SU-DHL-6 (cell line): Measurements from ENCODE around the gene IFRD2.
"Not testable (repeated sequence)": the region's sequence is repeated elsewhere in the genome, so short reads cannot be mapped to it uniquely, and the experiment has no call there.

Experiments
- H2AFZ ChIP-seq: fragments of 200-600 bp; sonication (generic); 2 replicates; pipeline ENCODE4 v1.6.1; 2014; ENCODE audit warnings: low read depth, mild to moderate bottlenecking, moderate library complexity, mixed read lengths, antibody characterized with exemption, low read length; ENCODE audit not compliant: severe bottlenecking
- H3F3A ChIP-seq: fragments of 200-600 bp; shearing (Covaris generic); 2 replicates; pipeline ENCODE4 v1.6.0; 2016; ENCODE audit warnings: antibody characterized with exemption, mild to moderate bottlenecking; ENCODE audit not compliant: insufficient read depth
- H3K27ac ChIP-seq: fragments of 200-600 bp; sonication (generic); 2 replicates; pipeline ENCODE4 v1.5.1; 2016; ENCODE audit warnings: low read depth, mild to moderate bottlenecking, low read length, moderate library complexity, mixed read lengths
- H3K27me3 ChIP-seq: fragments of 200-600 bp; sonication (generic), shearing (Covaris generic); 2 replicates; pipeline ENCODE4 v1.6.0; 2014; ENCODE audit warnings: mild to moderate bottlenecking, low read length
- H3K36me3 ChIP-seq: fragments of 200-600 bp; sonication (generic); 2 replicates; pipeline ENCODE4 v1.6.1; 2014; ENCODE audit warnings: mild to moderate bottlenecking, low read length, mixed read lengths
- H3K4me2 ChIP-seq: fragments of 300-600, 200-600 bp; shearing (Covaris generic), sonication (generic); 2 replicates; pipeline ENCODE4 v1.6.0; 2014; ENCODE audit warnings: low read length, low read depth, mild to moderate bottlenecking; ENCODE audit not compliant: poor library complexity, severe bottlenecking
- H3K4me3 ChIP-seq: fragments of 200-600 bp; sonication (generic); 2 replicates; pipeline ENCODE4 v1.5.1; 2014; ENCODE audit warnings: antibody characterized with exemption, low read length, mild to moderate bottlenecking, mixed read lengths; ENCODE audit not compliant: insufficient read depth, poor library complexity, severe bottlenecking
- H3K79me2 ChIP-seq: fragments of 200-600 bp; sonication (generic); 2 replicates; pipeline ENCODE4 v1.6.1; 2014; ENCODE audit warnings: mild to moderate bottlenecking, low read length, moderate library complexity; ENCODE audit not compliant: insufficient read depth
- H3K9ac ChIP-seq: fragments of 200-600 bp; sonication (generic); 2 replicates; pipeline ENCODE4 v1.7.0; 2014; ENCODE audit warnings: mild to moderate bottlenecking, low read length
- H3K9me2 ChIP-seq: fragments of 200-600 bp; sonication (generic); replicated peaks from 2 replicates; pipeline ENCODE4 v1.6.1; 2014; ENCODE audit warnings: low read length; ENCODE audit not compliant: insufficient read depth
- H3K9me3 ChIP-seq: fragments of 200-600 bp; sonication (generic); 2 replicates; pipeline ENCODE4 v1.6.1; 2014; ENCODE audit warnings: low read length, mixed read lengths; ENCODE audit not compliant: insufficient read depth
- H4K20me1 ChIP-seq: fragments of 200-600 bp; sonication (generic); 2 replicates; pipeline ENCODE4 v1.6.1; 2014; ENCODE audit warnings: low read depth, mild to moderate bottlenecking, antibody characterized with exemption, low read length, moderate library complexity, mixed read lengths
- CTCF ChIP-seq: fragments of 200-600 bp; sonication (generic); IDR thresholded peaks from one replicate; pipeline ENCODE4 v1.5.1; 2017; ENCODE audit warnings: antibody characterized with exemption, mild to moderate bottlenecking, low read length, moderate library complexity; ENCODE audit not compliant: insufficient read depth, poor library complexity, severe bottlenecking
- EZH2phosphoT487 ChIP-seq: fragments of 200-600 bp; sonication (generic), shearing (Covaris generic); conservative IDR thresholded peaks from 2 replicates; pipeline ENCODE4 v1.6.1; 2018; ENCODE audit warnings: mild to moderate bottlenecking, antibody characterized with exemption, low read length, moderate library complexity, mixed read lengths

Gene IFRD2

DNA sequence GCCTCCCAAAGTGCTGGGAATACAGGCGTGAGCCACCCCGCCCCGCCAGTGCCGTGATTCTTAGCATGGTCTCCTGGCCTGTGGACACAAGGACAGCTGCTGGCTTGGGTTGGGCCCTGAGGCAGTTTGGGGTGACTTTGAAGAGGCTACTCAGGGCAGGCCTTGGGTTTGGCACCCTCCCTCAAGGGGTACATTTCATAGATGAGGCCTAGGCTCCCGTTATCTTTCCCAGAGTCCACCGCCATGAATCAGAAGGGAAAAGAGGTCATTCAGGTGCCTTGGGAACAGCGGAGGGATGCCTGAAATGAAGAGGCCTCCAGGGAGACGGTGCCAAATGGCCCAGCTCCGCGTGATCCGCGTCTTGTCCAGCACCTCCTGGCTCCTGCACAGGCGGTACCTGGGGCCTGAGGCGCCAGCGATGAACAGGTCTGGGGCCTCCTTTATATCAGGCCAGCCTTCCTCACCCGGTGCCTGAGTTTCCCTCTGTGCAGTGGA, 46.9 kb downstream of the IFRD2 start:
- Histone ChIP-seq H3K4me3 (no peak overlapping the region), H3F3A (peaks cover 10% of the 10 kb centered on the region), H3K9me3 (no peaks in the 10 kb centered on the region), H3K27ac (0 out of 2 replicates have a peak overlapping the region, but pooled peaks have one; percentile 33), H3K36me3 (no peaks in the 10 kb centered on the region), H3K9me2 (no peaks in the 10 kb centered on the region), H3K27me3 (no peaks in the 10 kb centered on the region), H3K4me2 (peak overlapping the region; percentile 48), H4K20me1 (no peaks in the 10 kb centered on the region), H3K79me2 (peaks cover 78% of the 10 kb centered on the region), H3K9ac (peak overlapping the region; percentile 44), H2AFZ (no peak overlapping the region)
- TF ChIP-seq EZH2phosphoT487: no peak
- TF ChIP-seq CTCF: no peak

DNA sequence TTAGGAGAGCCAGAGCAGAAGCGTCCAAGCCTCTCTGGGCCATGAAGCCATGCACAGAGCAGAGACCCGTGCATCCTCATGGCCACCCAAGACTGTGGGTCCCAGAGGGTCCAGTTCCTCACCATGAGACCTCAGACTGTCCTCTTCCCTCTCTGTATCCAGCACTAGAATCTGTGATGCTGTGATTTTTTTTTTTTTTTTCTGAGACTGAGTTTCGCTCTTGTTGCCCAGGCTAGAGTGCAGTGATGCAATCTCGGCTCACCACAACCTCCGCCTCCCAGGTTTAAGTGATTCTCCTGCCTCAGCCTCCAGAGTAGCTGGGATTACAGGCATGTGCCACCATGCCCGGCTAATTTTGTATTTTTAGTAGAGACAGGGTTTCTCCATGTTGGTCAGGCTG, 47.4 kb downstream of the IFRD2 start:
- not testable (repeated sequence) for H3K4me2 ChIP-seq, H3K9ac ChIP-seq, H3K9me2 ChIP-seq, H4K20me1 ChIP-seq, H3K4me3 ChIP-seq, H3K27me3 ChIP-seq, H3K36me3 ChIP-seq, H3K27ac ChIP-seq, H3K9me3 ChIP-seq, H2AFZ ChIP-seq
- Histone ChIP-seq H3F3A (peaks cover 10% of the 10 kb centered on the region), H3K79me2 (peaks cover 78% of the 10 kb centered on the region)

DNA sequence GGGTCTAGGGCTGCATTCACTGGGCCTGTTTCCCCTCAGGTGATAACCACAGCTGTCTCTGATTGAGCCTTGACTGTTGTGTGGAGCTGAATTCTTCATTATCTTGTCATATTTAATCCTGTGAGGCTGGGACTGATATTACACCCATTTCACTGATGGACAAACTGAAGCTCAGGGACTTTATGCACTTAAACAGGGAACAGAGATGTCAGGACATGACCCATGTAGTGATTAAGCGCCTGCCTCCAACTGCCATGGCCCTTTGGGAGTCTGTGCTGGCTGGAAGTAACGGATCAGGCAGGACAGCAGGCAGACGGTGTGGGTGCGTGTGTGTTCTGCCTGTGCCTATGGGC, 48.7 kb downstream of the IFRD2 start:
- no peaks in the 10 kb centered on the region for H3K9me2 ChIP-seq
- H3K9me3 ChIP-seq: no peaks in the 10 kb centered on the region
- H3K27me3 ChIP-seq: no peaks in the 10 kb centered on the region
- no peaks in the 10 kb centered on the region for H4K20me1 ChIP-seq
- H3K79me2 ChIP-seq: peaks cover 78% of the 10 kb centered on the region
- TF ChIP-seq EZH2phosphoT487 (no peak), CTCF (no peak)
- no peak overlapping the region for H2AFZ ChIP-seq
- no peaks in the 10 kb centered on the region for H3K36me3 ChIP-seq
- H3F3A ChIP-seq: peaks cover 10% of the 10 kb centered on the region
- no peak overlapping the region for H3K9ac ChIP-seq
- peak overlapping the region; percentile 66; the same call in 1 of the 2 replicates for H3K27ac ChIP-seq
- H3K4me3 ChIP-seq: no peak overlapping the region
- H3K4me2 ChIP-seq: no peak overlapping the region

- peak overlapping the region; percentile 20 for H3K4me2 ChIP-seq
- no peaks in the 10 kb centered on the region for H4K20me1 ChIP-seq
- peak overlapping the region; percentile 66 for H3K27ac ChIP-seq
- H2AFZ ChIP-seq: no peak overlapping the region
- H3K9me2 ChIP-seq: no peaks in the 10 kb centered on the region
- TF ChIP-seq CTCF (no peak), EZH2phosphoT487 (no peak)
- H3K36me3 ChIP-seq: no peaks in the 10 kb centered on the region
- no peak overlapping the region for H3K4me3 ChIP-seq
- H3K79me2 ChIP-seq: peaks cover 78% of the 10 kb centered on the region
- no peaks in the 10 kb centered on the region for H3K27me3 ChIP-seq
- H3F3A ChIP-seq: peaks cover 10% of the 10 kb centered on the region
- no peaks in the 10 kb centered on the region for H3K9me3 ChIP-seq
- peak overlapping the region; percentile 14; the same call in 1 of the 2 replicates for H3K9ac ChIP-seq
Observed at GRCh38 chr3:50242851-50243542, 49.2 kb downstream of the IFRD2 start.
